Stimulated activated CD8-positive, alpha-beta memory T cell treated with anti-CD3 and anti-CD28 coated beads, Interleukin-4, amount 100 ng/mL, for 24 hours (primary cell): ENCODE results near the gene LRRC36.

ENCODE experiments used
- DNase-seq: peaks from one replicate; pipeline ENCODE4 v3.0.0-alpha.2; 2020; ENCODE audit warnings: low read depth

LRRC36 gene

DNA sequence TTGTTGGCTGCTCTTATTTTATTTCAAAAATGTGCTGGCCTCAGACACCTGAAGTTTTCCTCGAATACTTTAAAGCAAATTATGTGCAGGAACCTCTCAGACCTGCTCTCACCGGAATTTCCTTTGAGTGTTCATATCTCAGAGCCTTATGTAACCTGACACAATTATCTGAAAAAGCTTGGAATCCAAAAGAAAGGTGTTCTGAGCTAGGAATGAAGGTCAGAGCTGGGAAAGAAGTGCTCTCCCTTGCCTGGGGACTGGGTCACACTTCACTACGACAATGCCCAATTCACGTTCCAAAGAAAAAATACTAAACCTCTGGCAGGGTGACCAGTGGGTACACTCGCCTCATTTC is 97.6 kb downstream of the LRRC36 start:
- DNase-seq = no peak

DNA sequence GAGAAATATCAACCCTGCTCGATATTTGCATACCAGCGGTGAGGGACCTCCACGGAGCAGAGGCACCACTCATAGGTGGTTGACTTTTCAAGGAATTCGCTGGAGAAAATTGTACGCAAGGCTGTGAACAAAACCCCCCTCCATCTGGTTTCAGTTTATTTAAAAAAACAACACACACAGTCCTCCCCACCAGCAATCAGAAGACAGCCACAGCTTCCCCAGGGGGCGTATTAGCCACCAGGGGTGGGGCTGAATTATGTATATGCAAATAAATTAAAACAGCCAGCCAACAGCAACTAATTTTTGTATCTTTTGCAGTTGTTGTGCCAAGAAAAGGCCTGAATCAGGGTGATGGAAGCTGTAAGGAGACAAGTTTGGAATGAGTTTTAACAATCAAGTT is 98.4 kb downstream of the LRRC36 start:
- no peak for DNase-seq

DNA sequence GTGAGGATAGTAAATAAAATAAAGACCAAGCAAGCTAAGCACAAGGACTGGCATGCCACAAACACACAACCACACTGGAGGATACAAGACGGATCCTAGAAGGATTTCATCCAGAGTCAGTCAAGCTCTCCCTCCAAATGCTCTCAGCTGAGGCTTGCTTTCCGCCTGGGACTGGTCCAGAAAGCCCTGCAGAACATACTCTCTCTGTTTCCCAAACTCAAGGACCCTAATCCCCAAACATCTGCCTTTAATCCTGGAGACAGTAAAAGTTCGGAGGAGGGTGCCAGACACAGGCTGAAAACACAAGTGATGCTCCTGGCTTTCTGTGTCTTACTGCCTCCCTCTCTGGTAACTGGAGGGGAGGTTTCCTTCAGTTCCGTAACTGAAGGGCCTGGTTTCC is 99.0 kb downstream of the LRRC36 start:
- DNase-seq = no peak

DNA sequence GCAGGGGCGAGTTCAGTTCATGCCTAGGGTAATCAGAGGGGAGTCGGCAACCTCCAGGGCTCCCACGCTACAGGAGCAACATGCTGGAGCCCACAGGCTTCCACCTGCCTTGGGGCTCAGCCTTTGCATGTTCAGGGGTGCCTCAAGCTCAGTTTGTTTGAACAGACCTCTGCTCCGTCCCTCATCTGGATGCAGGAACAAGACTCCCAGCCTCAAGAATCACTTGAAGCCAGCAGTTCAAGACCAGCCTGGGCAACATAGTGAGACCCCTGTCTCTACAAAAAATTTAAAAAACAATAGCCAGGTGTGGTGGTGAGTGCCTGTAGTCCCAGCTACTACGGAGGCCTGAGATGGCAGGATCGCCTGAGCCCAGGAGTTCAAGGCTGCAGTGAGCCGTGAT is 99.4 kb downstream of the LRRC36 start:
- no peak for DNase-seq

DNA sequence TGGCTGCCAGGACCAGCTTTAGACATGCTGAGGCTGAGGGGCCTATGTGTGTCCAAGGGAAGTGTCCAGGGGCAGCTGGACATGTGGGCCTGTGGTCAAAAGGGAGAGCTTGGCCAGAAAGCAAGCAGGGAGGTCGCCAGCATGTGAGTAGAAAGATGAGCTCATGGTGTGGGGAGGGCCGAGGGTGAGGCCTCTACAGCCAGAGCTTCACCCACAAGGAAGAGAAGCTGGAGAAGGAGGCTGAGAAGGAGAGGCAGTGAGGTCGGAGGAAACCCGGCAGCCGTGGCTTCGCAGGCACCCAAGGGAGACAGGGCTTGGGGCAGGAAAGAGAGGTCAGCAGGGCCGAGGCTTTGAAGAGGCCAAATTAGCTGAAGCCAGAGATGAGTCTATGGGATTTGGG is 100.3 kb downstream of the LRRC36 start:
- DNase-seq = no peak

DNA sequence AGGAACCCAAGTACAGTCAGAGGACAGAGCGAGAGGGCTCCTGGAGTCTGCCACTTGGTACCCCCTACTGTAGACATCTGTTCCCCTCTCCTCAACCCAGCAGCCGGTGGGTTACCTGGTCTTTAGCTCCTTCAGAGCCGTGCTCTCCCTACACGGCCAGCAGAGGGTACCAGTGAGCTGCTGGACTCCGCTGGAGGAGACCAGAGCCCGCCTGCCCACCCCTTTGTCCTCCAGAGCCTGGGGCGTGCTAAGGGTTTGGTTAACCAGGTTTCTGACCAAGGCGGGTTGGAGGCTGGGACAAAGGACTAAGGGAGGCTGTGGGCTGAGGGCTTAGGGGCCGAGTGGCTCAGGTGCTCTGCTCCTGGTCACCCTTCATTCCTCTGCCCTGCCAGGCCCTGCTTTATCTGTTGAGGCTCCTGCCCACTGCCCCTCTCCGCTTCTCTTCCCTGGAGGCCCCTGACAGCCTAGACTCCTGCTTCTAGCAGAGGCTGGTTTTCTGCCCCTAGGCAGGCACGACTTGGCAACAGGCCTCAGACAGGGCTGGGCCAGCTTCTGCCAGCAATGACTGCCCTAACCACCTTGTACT is 101.6 kb downstream of the LRRC36 start:
- DNase-seq = peak; percentile 35

DNA sequence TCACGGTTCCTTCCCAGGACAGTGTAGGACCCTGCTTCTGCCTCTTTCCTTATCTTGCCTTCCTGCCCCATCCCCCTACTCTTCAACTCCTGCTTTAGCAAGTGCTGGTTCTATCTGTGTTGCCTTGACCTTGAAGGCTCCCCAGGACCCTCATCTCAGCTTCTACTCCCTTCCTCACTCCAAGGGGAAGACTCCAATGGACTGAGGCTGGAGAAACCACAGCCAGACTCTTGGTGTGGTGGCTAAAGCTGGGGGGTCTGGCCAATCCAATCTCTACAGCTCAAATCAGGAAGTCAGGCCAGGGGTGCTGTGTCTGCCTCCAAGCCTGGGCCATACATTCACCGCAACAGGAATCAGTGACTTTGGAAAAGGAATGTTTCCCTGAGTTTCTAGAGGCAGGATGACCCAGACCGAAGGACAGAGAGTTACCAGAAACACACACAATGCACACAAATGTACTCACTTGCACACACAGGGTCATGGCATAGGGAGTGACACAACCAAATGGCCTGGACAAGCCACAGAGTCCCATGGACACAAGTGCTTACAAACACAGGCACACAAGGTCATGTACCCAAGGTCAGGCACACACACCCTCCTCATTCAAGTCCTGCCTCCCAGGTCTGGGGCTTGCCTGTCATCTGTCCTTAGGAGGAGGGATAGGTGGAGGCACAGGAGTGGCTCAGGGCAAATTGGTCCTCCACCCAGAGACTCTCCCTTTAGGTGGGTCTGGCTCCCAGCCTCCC is 102.6 kb downstream of the LRRC36 start:
- DNase-seq = no peak

DNA sequence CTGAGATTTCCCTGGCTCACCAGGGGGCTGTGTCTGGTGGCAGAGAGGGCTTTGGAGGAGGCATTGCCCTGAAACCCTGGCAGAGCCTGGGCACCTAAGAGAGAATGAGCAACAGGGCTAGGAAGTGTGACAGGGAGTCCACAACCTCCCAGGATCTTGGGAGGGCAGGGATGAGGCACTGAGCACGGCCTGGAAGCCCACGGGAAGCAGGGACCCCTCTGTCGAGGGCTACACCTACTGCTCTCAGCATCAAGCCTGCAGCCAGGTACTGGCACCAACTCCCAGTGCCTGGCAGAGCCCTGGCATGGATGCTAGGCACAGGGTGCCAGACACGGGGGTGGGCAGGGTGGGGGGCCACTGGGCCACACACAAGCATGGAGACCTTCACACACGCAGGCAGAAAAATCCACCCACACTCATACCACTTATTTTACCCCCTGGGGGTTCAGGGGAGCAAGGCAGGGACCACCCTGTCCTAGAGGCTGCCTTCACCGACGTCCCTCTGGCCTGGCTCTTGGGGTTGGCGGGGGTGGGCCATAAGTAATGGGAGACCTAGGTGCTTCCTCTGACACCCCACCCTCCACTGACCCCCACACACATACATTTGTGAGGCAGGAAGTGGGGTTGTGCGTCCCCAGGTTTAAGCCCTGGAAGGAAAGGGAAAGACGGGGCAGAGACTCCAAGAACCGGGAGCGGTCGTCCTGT is 103.3 kb downstream of the LRRC36 start:
- no peak for DNase-seq

DNA sequence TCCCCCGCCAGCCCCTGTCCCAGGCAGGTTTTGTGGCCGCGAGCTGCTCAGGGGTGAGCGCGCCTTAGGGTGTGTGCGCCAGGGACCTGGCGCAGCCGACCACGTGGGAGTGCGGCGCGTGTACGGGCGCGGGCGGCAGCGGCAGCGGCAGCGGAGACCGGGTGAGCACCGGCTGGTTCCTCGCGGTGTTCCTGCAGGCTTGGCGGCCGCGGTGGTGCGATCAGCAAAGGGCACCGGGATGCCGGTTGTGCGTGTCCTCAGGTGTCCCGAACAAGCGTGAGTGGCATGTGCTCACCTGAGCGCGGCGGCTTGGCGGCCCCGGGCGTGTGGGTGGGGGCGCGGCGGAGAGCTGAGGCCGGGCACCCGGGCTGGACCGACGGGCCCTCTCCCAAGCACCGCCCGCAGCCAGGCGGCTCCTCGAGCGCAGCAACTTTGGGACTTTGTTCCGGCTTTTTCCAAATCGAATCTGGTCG is 103.9 kb downstream of the LRRC36 start:
- DNase-seq = no peak

DNA sequence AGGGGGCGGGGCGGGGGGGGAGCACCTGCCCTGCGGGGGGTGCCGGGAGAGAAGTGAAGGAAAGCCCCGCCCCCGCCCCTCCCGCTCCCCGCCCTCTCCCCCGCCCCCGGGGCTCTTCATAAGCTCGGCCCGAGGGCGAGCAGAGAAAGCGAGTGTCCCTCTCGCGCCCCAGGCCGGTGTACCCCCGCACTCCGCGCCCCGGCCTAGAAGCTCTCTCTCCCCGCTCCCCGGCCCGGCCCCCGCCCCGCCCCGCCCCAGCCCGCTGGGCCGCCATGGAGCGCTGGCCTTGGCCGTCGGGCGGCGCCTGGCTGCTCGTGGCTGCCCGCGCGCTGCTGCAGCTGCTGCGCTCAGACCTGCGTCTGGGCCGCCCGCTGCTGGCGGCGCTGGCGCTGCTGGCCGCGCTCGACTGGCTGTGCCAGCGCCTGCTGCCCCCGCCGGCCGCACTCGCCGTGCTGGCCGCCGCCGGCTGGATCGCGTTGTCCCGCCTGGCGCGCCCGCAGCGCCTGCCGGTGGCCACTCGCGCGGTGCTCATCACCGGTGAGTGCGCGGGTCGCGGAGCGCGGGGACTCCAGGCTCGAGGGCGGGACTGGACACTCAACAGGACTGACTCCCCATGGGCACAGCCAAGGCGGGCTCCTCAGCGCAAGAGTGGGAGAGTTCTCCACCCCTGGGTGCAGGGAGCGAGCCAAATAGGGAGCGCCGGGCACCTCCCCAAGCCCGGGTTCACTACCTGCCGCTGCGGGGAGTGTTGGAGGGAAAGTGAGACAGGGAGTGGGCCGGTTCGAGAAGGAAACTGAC is 104.6 kb downstream of the LRRC36 start, which contains the start of gene HSD11B2:
HSD11B2 (plus strand) TSS at position 145 of the 798 bp plus-strand sequence; CDS start at position 273, 128 bp downstream.
- no peak for DNase-seq

DNA sequence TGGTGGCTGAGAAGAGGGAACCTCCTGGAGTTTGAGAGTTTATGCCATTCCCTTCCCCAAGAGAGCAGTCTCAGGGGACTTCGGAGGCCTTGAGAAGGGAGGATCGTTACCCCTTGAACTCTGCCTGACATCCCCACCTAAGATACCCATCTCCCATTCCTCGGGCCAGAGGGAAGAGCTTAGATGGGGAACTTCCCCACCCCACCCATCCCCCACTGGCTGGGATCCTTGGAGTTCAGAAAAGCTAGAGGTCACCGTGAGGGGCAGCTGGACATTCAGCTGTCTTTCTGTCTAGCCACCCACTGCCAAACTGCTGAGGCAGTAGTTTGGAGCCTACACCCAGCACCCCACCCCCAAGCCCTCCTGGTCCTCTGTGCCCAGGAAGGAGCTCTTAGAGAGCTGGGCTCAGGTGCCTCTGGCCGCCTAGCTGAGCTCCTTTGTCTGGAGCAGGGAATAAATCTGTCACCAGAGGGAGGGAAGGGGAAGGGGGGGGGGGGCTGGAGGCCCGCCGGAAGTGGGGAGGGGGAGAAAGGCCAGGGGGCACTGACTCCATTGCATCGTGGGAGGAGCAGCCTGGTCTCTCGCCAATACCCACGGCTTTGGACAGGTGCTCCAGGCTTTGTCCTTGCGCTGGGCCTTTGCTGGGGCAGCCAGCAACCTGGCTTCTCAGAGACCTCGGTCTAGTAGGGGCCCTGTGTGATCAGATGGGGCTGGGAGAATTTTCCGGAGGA is 105.3 kb downstream of the LRRC36 start:
- no peak for DNase-seq

DNA sequence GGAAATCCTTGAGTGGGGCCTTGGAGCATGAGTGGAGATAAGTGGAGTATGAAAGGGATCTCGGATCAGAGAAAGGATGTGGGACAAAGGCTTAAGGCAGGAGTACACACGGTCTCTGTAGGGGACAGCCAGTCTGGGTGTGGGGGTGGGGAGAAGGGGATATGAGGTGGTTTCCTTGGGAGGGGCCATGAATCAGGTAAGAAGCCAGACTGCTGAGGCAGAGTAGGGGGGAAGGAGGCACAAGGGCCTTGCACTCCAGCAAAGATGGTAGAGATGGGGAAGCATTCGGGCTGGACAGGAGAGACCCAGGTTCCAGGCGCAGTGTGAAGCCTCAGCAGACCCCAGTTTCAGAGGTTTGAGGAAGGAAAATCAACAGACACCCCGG is 105.9 kb downstream of the LRRC36 start:
- no peak for DNase-seq

DNA sequence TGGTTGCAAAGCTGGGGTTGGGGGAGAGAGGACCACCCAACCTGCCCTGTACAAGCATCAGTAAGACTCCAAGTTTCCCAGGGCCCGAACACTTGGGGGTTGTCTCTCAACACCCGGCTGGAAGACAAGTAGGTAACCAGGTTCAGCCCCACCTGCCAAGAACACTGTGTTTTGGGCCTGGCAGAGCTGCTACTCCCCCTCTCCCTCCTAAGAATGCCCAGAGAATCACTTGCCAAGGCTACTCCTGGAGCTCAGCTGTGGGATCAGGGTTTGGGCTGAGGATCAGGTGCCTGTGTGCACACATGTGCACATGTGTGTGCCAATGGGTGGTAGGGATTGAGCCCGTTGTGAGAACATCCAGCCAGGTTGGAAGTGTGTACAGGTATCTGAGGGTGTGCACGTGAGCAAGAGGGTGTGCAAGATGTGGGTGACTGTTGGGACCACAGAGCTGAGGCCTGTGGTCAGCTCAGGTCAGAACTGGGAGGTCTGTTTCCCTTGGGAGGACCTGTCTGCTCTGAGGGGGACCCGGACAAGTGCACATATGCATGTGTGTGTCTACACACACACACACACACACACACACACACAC is 106.6 kb downstream of the LRRC36 start:
- DNase-seq = no peak
